ENCODE data around the gene ZNF605.
"Not testable (repeated sequence)": the region's sequence is repeated elsewhere in the genome, so short reads cannot be mapped to it uniquely, and the experiment has no call there.

Gene ZNF605

GRCh38 chr12:132948146-132949066 lies 7.7 kb downstream of the ZNF605 start:
- no peak for DNase-seq (ENCODE audit: low read depth in 2 of 2)

- DNase-seq (ENCODE audit: low read depth in 2 of 2) = no peak
These were observed 9.8 kb downstream of the ZNF605 start for GRCh38 chr12:132946246-132946820.

- DNase-seq (ENCODE audit: low read depth in 2 of 2) = no peak
These were observed 10.3 kb downstream of the ZNF605 start for GRCh38 chr12:132945806-132946205.

GRCh38 chr12:132942611-132943010 lies 13.5 kb downstream of the ZNF605 start:
- DNase-seq (ENCODE audit: low read depth in 2 of 2) = no peak

- DNase-seq (ENCODE audit: low read depth in 2 of 2) = no peak
These were observed 14.7 kb downstream of the ZNF605 start for GRCh38 chr12:132941336-132941954.

GRCh38 chr12:132940071-132940719 lies 15.9 kb downstream of the ZNF605 start:
- no peak for DNase-seq (ENCODE audit: low read depth in 2 of 2)

GRCh38 chr12:132938807-132939206 lies 17.3 kb downstream of the ZNF605 start:
- not testable (repeated sequence) for DNase-seq (ENCODE audit: low read depth in 2 of 2)

- no peak for DNase-seq (ENCODE audit: low read depth in 2 of 2)
These were observed 18.6 kb downstream of the ZNF605 start for GRCh38 chr12:132937476-132937875.

GRCh38 chr12:132936921-132937320 lies 19.2 kb downstream of the ZNF605 start:
- DNase-seq (ENCODE audit: low read depth in 2 of 2) = not testable (repeated sequence)

GRCh38 chr12:132936163-132936562 lies 19.9 kb downstream of the ZNF605 start:
- no peak for DNase-seq (ENCODE audit: low read depth in 2 of 2)

GRCh38 chr12:132926415-132926833 lies 29.7 kb downstream of the ZNF605 start:
- DNase-seq (ENCODE audit: low read depth in 2 of 2) = no peak

GRCh38 chr12:132925597-132926414 lies 30.3 kb downstream of the ZNF605 start:
- no peak for DNase-seq (ENCODE audit: low read depth in 2 of 2)

GRCh38 chr12:132924356-132924755 lies 31.8 kb downstream of the ZNF605 start:
- no peak for DNase-seq (ENCODE audit: low read depth in 2 of 2)

GRCh38 chr12:132923356-132923909 lies 32.7 kb downstream of the ZNF605 start:
- DNase-seq (ENCODE audit: low read depth in 2 of 2) = no peak

- no peak for DNase-seq (ENCODE audit: low read depth in 2 of 2)
These were observed 33.4 kb downstream of the ZNF605 start for GRCh38 chr12:132922676-132923075.

GRCh38 chr12:132921685-132922084 lies 34.4 kb downstream of the ZNF605 start:
- DNase-seq (ENCODE audit: low read depth in 2 of 2) = no peak

GRCh38 chr12:132918680-132919079 lies 37.4 kb downstream of the ZNF605 start:
- no peak for DNase-seq (ENCODE audit: low read depth in 2 of 2)

GRCh38 chr12:132909030-132909368 lies 47.1 kb downstream of the ZNF605 start:
- DNase-seq (ENCODE audit: low read depth in 2 of 2) = no peak

GRCh38 chr12:132908145-132909029 lies 47.7 kb downstream of the ZNF605 start:
- DNase-seq (ENCODE audit: low read depth in 2 of 2) = peak; percentile 94 to 96

- not testable (repeated sequence) for DNase-seq (ENCODE audit: low read depth in 2 of 2)
These were observed 48.3 kb downstream of the ZNF605 start for GRCh38 chr12:132907789-132908144.
